Eye (tissue), 1 donor: ENCODE data around the gene MDFIC.

Source experiments
- DNase-seq: peaks from one replicate; pipeline ENCODE4 v3.0.0-alpha.2; 2015

The MDFIC gene

GRCh38 chr7:115043605-115044004, 121.7 kb downstream of the MDFIC start:
- no peak for DNase-seq

- DNase-seq: no peak
Measured at GRCh38 chr7:115044224-115044623, 122.3 kb downstream of the MDFIC start.

- no peak for DNase-seq
Measured at GRCh38 chr7:115047958-115048720, 126.2 kb downstream of the MDFIC start.

GRCh38 chr7:115052706-115053105, 130.8 kb downstream of the MDFIC start:
- DNase-seq: no peak

GRCh38 chr7:115054478-115055065, 132.7 kb downstream of the MDFIC start:
- DNase-seq: no peak

- DNase-seq: no peak
Measured at GRCh38 chr7:115056019-115056418, 134.1 kb downstream of the MDFIC start.

- DNase-seq: no peak
Measured at GRCh38 chr7:115058726-115059125, 136.8 kb downstream of the MDFIC start.

GRCh38 chr7:115059321-115059720, 137.4 kb downstream of the MDFIC start:
- no peak for DNase-seq

- no peak for DNase-seq
Measured at GRCh38 chr7:115060095-115060870, 138.4 kb downstream of the MDFIC start.

GRCh38 chr7:115066050-115066449, 144.2 kb downstream of the MDFIC start:
- DNase-seq: no peak

GRCh38 chr7:115066634-115067033, 144.7 kb downstream of the MDFIC start:
- no peak for DNase-seq

GRCh38 chr7:115068220-115068619, 146.3 kb downstream of the MDFIC start:
- no peak for DNase-seq
